DMS114 treated with DMSO at 0.1 percent for 48 hours (cell line): ENCODE data around the gene HIVEP3.

ENCODE experiments used
- DNase-seq: peaks from one replicate; lab custom pipeline; 2025; ENCODE audit not compliant: unreplicated experiment; lab: John Stamatoyannopoulos, UW

Gene HIVEP3

GRCh38 chr1:41691424-41691823 is 227.3 kb downstream of the HIVEP3 start:
- no peak for DNase-seq

GRCh38 chr1:41690331-41690730 is 228.4 kb downstream of the HIVEP3 start:
- DNase-seq, result no peak

GRCh38 chr1:41689558-41689981 is 229.2 kb downstream of the HIVEP3 start:
- no peak for DNase-seq

GRCh38 chr1:41689139-41689538 is 229.6 kb downstream of the HIVEP3 start:
- no peak for DNase-seq

- DNase-seq, result no peak
Measured at GRCh38 chr1:41687007-41687406, 231.7 kb downstream of the HIVEP3 start.

- DNase-seq, result no peak
Measured at GRCh38 chr1:41683681-41684500, 234.8 kb downstream of the HIVEP3 start.

GRCh38 chr1:41682845-41683625 is 235.7 kb downstream of the HIVEP3 start:
- DNase-seq, result no peak

GRCh38 chr1:41682149-41682548 is 236.6 kb downstream of the HIVEP3 start:
- no peak for DNase-seq

GRCh38 chr1:41681331-41682098 is 237.2 kb downstream of the HIVEP3 start:
- no peak for DNase-seq

GRCh38 chr1:41679994-41680393 is 238.7 kb downstream of the HIVEP3 start:
- DNase-seq, result no peak

GRCh38 chr1:41679531-41679930 is 239.2 kb downstream of the HIVEP3 start:
- DNase-seq, result no peak

GRCh38 chr1:41678111-41678878 is 240.4 kb downstream of the HIVEP3 start:
- DNase-seq, result no peak

- no peak for DNase-seq
Measured at GRCh38 chr1:41677620-41678019, 241.1 kb downstream of the HIVEP3 start.

GRCh38 chr1:41675401-41675800 is 243.3 kb downstream of the HIVEP3 start:
- no peak for DNase-seq

- no peak for DNase-seq
Measured at GRCh38 chr1:41674522-41674921, 244.2 kb downstream of the HIVEP3 start.

- DNase-seq, result no peak
Measured at GRCh38 chr1:41673806-41674205, 244.9 kb downstream of the HIVEP3 start.

- DNase-seq, result no peak
Measured at GRCh38 chr1:41673378-41673777, 245.3 kb downstream of the HIVEP3 start.

GRCh38 chr1:41672641-41673361 is 245.9 kb downstream of the HIVEP3 start:
- no peak for DNase-seq

GRCh38 chr1:41672173-41672572 is 246.5 kb downstream of the HIVEP3 start:
- DNase-seq, result no peak

- no peak for DNase-seq
Measured at GRCh38 chr1:41671116-41671755, 247.5 kb downstream of the HIVEP3 start.
